H9 (cell line): ENCODE results near the gene CAMTA1. TPM values are rescaled to one million over a fixed set of nuclear protein-coding genes. Genes with fewer than 3 reads are reported as not detected.

Experiments used
- DNase-seq: peaks from one replicate; pipeline ENCODE4 v3.0.0-alpha.2; 2017
- H2AFZ ChIP-seq: one replicate; pipeline ENCODE4 v1.6.1; 2013; ENCODE audit warnings: mild to moderate bottlenecking, low read length, control low read depth, moderate library complexity
- H2AK5ac ChIP-seq: 2 replicates; pipeline ENCODE4 v1.6.1; 2013; ENCODE audit warnings: low read length, control low read depth, mixed read lengths; ENCODE audit not compliant: insufficient read length
- H2BK120ac ChIP-seq: one replicate; pipeline ENCODE4 v1.6.1; 2013; ENCODE audit warnings: low read depth, mild to moderate bottlenecking, low read length, control low read depth, inconsistent platforms; ENCODE audit not compliant: poor library complexity, severe bottlenecking
- H2BK12ac ChIP-seq: 2 replicates; pipeline ENCODE4 v1.6.1; 2013; ENCODE audit warnings: low read length, control low read depth, mixed read lengths, low read depth; ENCODE audit not compliant: insufficient read length
- H2BK15ac ChIP-seq: 2 replicates; pipeline ENCODE4 v1.6.1; 2013; ENCODE audit warnings: low read depth, low read length, control low read depth
- H2BK20ac ChIP-seq: one replicate; pipeline ENCODE4 v1.6.1; 2013; ENCODE audit warnings: low read depth, mild to moderate bottlenecking, low read length, control low read depth, inconsistent platforms; ENCODE audit not compliant: poor library complexity, severe bottlenecking
- H2BK5ac ChIP-seq: 2 replicates; pipeline ENCODE4 v1.6.1; 2013; ENCODE audit warnings: low read length, control low read depth, mixed read lengths; ENCODE audit not compliant: insufficient read length
- H3K14ac ChIP-seq: 2 replicates; pipeline ENCODE4 v1.6.1; 2013; ENCODE audit warnings: low read length, control low read depth; ENCODE audit not compliant: insufficient read depth
- H3K18ac ChIP-seq: 2 replicates; pipeline ENCODE4 v1.6.1; 2013; ENCODE audit warnings: low read depth, mild to moderate bottlenecking, mixed read lengths, low read length, control low read depth; ENCODE audit not compliant: insufficient read length
- H3K23ac ChIP-seq: 2 replicates; pipeline ENCODE4 v1.6.1; 2013; ENCODE audit warnings: low read length, control low read depth, mixed read lengths, low read depth; ENCODE audit not compliant: insufficient read length
- H3K23me2 ChIP-seq: 2 replicates; pipeline ENCODE4 v1.6.1; 2013; ENCODE audit warnings: low read depth, mild to moderate bottlenecking, mixed read lengths, low read length, control low read depth; ENCODE audit not compliant: insufficient read length, poor library complexity, severe bottlenecking
- H3K27ac ChIP-seq: 2 replicates; pipeline ENCODE4 v1.5.1; 2013; ENCODE audit warnings: low read length, control low read depth, mixed read lengths, low read depth; ENCODE audit not compliant: insufficient read length
- H3K27me3 ChIP-seq: 2 replicates; pipeline ENCODE4 v1.6.1; 2013; ENCODE audit warnings: low read length, control low read depth, inconsistent platforms; ENCODE audit not compliant: insufficient read depth
- H3K4ac ChIP-seq: 2 replicates; pipeline ENCODE4 v1.6.1; 2013; ENCODE audit warnings: low read depth, mild to moderate bottlenecking, control low read depth, inconsistent platforms, low read length, moderate library complexity
- H3K4me1 ChIP-seq: 2 replicates; pipeline ENCODE4 v1.6.1; 2013; ENCODE audit warnings: low read length, control low read depth, inconsistent platforms; ENCODE audit not compliant: insufficient read depth
- H3K4me2 ChIP-seq: 2 replicates; pipeline ENCODE4 v1.6.1; 2013; ENCODE audit warnings: low read length, control low read depth, mixed read lengths; ENCODE audit not compliant: insufficient read length, insufficient read depth
- H3K56ac ChIP-seq: 2 replicates; pipeline ENCODE4 v1.6.1; 2013; ENCODE audit warnings: low read depth, mild to moderate bottlenecking, mixed read lengths, low read length, control low read depth; ENCODE audit not compliant: insufficient read length
- H3K79me1 ChIP-seq: 2 replicates; pipeline ENCODE4 v1.6.1; 2013; ENCODE audit warnings: low read depth, mild to moderate bottlenecking, moderate library complexity, low read length, control low read depth, inconsistent platforms; ENCODE audit not compliant: insufficient read depth, poor library complexity, severe bottlenecking
- H3K79me2 ChIP-seq: 2 replicates; pipeline ENCODE4 v1.6.1; 2013; ENCODE audit warnings: low read length, control low read depth, inconsistent platforms; ENCODE audit not compliant: insufficient read depth
- H3K9ac ChIP-seq: 2 replicates; pipeline ENCODE4 v1.6.1; 2013; ENCODE audit warnings: low read length, control low read depth, mixed read lengths; ENCODE audit not compliant: insufficient read length; ENCODE audit errors: extremely low read depth
- H3K9me3 ChIP-seq: one replicate; pipeline ENCODE4 v1.6.1; 2013; ENCODE audit warnings: low read depth, low read length, inconsistent platforms; ENCODE audit not compliant: control insufficient read depth
- H3T11ph ChIP-seq: one replicate; pipeline ENCODE4 v1.6.1; 2013; ENCODE audit warnings: mild to moderate bottlenecking, low read length, control low read depth, inconsistent platforms
- H4K20me1 ChIP-seq: one replicate; pipeline ENCODE4 v1.6.1; 2013; ENCODE audit not compliant: control insufficient read depth, insufficient read length, insufficient read depth
- H4K5ac ChIP-seq: 2 replicates; pipeline ENCODE4 v1.6.1; 2013; ENCODE audit warnings: low read depth, mild to moderate bottlenecking, mixed read lengths, low read length, control low read depth; ENCODE audit not compliant: insufficient read length
- H4K8ac ChIP-seq: replicated peaks from 2 replicates; pipeline ENCODE4 v1.6.1; 2013; ENCODE audit warnings: low read length, control low read depth, mixed read lengths, low read depth; ENCODE audit not compliant: insufficient read length
- H4K91ac ChIP-seq: 2 replicates; pipeline ENCODE4 v1.6.1; 2013; ENCODE audit warnings: low read depth, mild to moderate bottlenecking, moderate library complexity, mixed read lengths, low read length, control low read depth; ENCODE audit not compliant: insufficient read length
- H3K27ac Mint-ChIP-seq, 3 experiments: 2 replicates in 2 of 3; 3 replicates in 1 of 3; pipeline ENCODE4 v1.8.0; 2020 to 2021; ENCODE audit warnings: mixed read lengths in 3 of 3, mild to moderate bottlenecking in 1 of 3, moderate library complexity in 1 of 3
- H3K27me3 Mint-ChIP-seq: 2 replicates; pipeline ENCODE4 v1.8.0; 2021; ENCODE audit warnings: low read depth, mild to moderate bottlenecking, moderate library complexity, mixed read lengths
- H3K36me3 Mint-ChIP-seq, 3 experiments: 2 replicates in 2 of 3; 3 replicates in 1 of 3; pipeline ENCODE4 v1.8.0; 2020 to 2021; ENCODE audit warnings: low read depth in 3 of 3, mixed read lengths in 3 of 3; ENCODE audit not compliant: insufficient read depth in 1 of 3
- H3K4me1 Mint-ChIP-seq, 2 experiments: 2 replicates each; pipeline ENCODE4 v1.8.0; 2020; ENCODE audit warnings: mixed read lengths in 2 of 2
- H3K4me3 Mint-ChIP-seq, 2 experiments: 2 replicates in 1 of 2; 3 replicates in 1 of 2; pipeline ENCODE4 v1.8.0; 2020 to 2021; ENCODE audit warnings: mild to moderate bottlenecking in 2 of 2, mixed read lengths in 2 of 2, moderate library complexity in 1 of 2
- H3K9me3 Mint-ChIP-seq, 2 experiments: 2 replicates in 1 of 2; 3 replicates in 1 of 2; pipeline ENCODE4 v1.8.0; 2020; ENCODE audit warnings: mild to moderate bottlenecking in 2 of 2, mixed read lengths in 2 of 2, moderate library complexity in 1 of 2
- WGBS: extraction: QIAGEN DNeasy Blood & Tissue Kit; methylation state at CpG from one replicate; pipeline ENCODE4 v1.1.7; 2013; ENCODE audit warnings: missing lambda C conversion rate, low lambda C conversion rate, mixed read lengths; ENCODE audit not compliant: insufficient read length; ENCODE audit errors: extremely low coverage; 5-methylcytosine and 5-hydroxymethylcytosine counted together
- total RNA-seq: library from RNA; stranded (reverse); gene quantifications from 2 replicates; pipeline ENCODE4 v1.2.1, GENCODE V29; 2021
- TF ChIP-seq, protein P1 (sequence below): fragments of 200-600 bp; sonication (generic); conservative IDR thresholded peaks from 3 replicates; pipeline ENCODE4 v1.8.0; 2021; ENCODE audit warnings: antibody characterized with exemption, mild to moderate bottlenecking

Gene CAMTA1
- total RNA-seq, 1 experiment from 2014 or later: 115 TPM

DNA sequence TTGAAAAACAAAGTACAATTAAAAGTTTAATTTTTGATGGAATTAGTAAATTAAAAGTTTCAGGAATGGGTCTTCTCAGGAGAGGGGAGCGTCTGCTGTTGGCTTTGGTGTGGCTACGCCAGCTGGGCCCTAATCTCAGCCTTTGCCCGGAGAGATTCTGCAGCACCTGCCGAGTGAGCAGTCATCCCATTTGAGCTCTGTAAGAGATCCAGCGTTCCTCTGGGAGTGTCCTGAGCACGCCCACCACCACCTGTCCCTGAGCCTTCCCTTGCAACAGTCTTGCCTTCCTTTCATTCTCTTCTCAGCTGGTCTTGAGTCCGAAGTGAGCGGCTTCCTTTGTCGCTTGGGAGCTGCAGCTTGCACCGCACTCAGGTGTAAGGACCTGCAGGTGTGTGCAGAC, 263.1 kb downstream of the CAMTA1 start:
- Histone ChIP-seq H4K20me1 (no peaks in the 10 kb centered on the region), H3K23ac (no peak overlapping the region), H2BK20ac (no peak overlapping the region), H2BK15ac (no peak overlapping the region), H3K4ac (no peak overlapping the region), H3K23me2 (no peaks in the 10 kb centered on the region), H3K79me1 (no peaks in the 10 kb centered on the region), H4K91ac (no peak overlapping the region), H3K18ac (no peak overlapping the region), H4K5ac (no peak overlapping the region), H3K56ac (no peak overlapping the region), H2AFZ (no peak overlapping the region), H3K4me1 (no peaks in the 10 kb centered on the region), H3K27me3 (no peaks in the 10 kb centered on the region), H4K8ac (no peak overlapping the region), H2BK120ac (no peak overlapping the region), H3K4me2 (no peak overlapping the region), H3T11ph (no peak overlapping the region), H3K27ac (no peak overlapping the region), H3K79me2 (no peaks in the 10 kb centered on the region), H3K9me3 (no peaks in the 10 kb centered on the region), H3K14ac (no peak overlapping the region; the same call in 1 of the 2 replicates), H2BK5ac (no peak overlapping the region), H2AK5ac (no peak overlapping the region), H2BK12ac (no peak overlapping the region), H3K9ac (no peak overlapping the region)
- DNase-seq: peak; percentile 22
- WGBS: no CpG with 5 or more reads among the region's 10 CpGs
- Mint-ChIP-seq H3K27ac (no peak overlapping the region; a peak in 1 of 7 replicates), H3K4me1 (peaks cover 16 to 31% of the 10 kb centered on the region in 2 experiments), H3K9me3 (peaks cover 0 to 3% of the 10 kb centered on the region in 2 experiments; a peak in 2 of 5 replicates), H3K4me3 (no peak overlapping the region), H3K27me3 (peaks cover 6% of the 10 kb centered on the region; the same call in 1 of the 2 replicates), H3K36me3 (no peaks in the 10 kb centered on the region)
- TF ChIP-seq, protein P1, sequence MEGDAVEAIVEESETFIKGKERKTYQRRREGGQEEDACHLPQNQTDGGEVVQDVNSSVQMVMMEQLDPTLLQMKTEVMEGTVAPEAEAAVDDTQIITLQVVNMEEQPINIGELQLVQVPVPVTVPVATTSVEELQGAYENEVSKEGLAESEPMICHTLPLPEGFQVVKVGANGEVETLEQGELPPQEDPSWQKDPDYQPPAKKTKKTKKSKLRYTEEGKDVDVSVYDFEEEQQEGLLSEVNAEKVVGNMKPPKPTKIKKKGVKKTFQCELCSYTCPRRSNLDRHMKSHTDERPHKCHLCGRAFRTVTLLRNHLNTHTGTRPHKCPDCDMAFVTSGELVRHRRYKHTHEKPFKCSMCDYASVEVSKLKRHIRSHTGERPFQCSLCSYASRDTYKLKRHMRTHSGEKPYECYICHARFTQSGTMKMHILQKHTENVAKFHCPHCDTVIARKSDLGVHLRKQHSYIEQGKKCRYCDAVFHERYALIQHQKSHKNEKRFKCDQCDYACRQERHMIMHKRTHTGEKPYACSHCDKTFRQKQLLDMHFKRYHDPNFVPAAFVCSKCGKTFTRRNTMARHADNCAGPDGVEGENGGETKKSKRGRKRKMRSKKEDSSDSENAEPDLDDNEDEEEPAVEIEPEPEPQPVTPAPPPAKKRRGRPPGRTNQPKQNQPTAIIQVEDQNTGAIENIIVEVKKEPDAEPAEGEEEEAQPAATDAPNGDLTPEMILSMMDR: no peak
